ENCODE results near the gene CHCHD10. TPM values are rescaled to one million over a fixed set of nuclear protein-coding genes. Genes with fewer than 3 reads are reported as not detected.

Gene CHCHD10
- total RNA-seq, 1 experiment from 2014 or later, result 115 TPM

DNA sequence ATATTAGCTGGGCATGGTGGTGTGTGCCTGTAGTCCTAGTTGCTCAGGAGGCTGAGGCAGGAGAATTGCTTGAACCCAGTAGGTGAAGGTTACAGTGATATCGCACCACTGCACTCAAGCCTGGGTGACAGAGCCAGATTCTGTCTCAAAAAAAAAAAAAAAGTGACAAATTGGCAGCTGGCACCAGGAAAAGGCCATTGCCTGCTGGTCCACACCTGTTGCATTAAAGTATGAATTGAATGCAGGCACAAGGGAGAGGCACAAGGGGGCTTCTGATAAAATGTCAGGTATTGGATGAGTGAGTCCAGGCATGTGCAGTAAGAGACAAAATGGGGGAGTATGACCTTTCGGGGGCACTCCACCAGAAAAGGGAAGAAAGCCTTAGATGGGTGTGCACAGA, 45.0 kb downstream of the CHCHD10 start:
- no peaks in the 10 kb centered on the region for H3K4me1 ChIP-seq (ENCODE audit: low read length)
- H4K20me1 ChIP-seq (ENCODE audit: insufficient read depth, low read depth, low read length), result no peaks in the 10 kb centered on the region
- no peak overlapping the region for H2AFZ ChIP-seq (ENCODE audit: low read length)
- no peak overlapping the region for H3K9ac ChIP-seq (ENCODE audit: low read length)
- no peak overlapping the region for H3K4me2 ChIP-seq (ENCODE audit: low read depth, low read length, poor library complexity, severe bottlenecking)
- DNase-seq, result no peak
- no peaks in the 10 kb centered on the region for H3K9me3 ChIP-seq (ENCODE audit: low read length)
- H3K4me3 ChIP-seq (ENCODE audit: low read length), result no peak overlapping the region
- H3K27ac ChIP-seq (ENCODE audit: low read length), result no peak overlapping the region
- H3K9me2 ChIP-seq (replicated peaks; ENCODE audit: insufficient read depth, low read length), result no peaks in the 10 kb centered on the region
- no peaks in the 10 kb centered on the region for H3K79me2 ChIP-seq (ENCODE audit: low read length)
- no peaks in the 10 kb centered on the region for H3K27me3 ChIP-seq (ENCODE audit: low read length)
- H3K36me3 ChIP-seq (ENCODE audit: insufficient read depth, low read length), result no peaks in the 10 kb centered on the region

- H3K9me2 ChIP-seq (replicated peaks; ENCODE audit: insufficient read depth, low read length), result no peaks in the 10 kb centered on the region
- no peaks in the 10 kb centered on the region for H3K36me3 ChIP-seq (ENCODE audit: insufficient read depth, low read length)
- H2AFZ ChIP-seq (ENCODE audit: low read length), result no peak overlapping the region
- DNase-seq, result no peak
- H3K27me3 ChIP-seq (ENCODE audit: low read length), result no peaks in the 10 kb centered on the region
- H3K4me3 ChIP-seq (ENCODE audit: low read length), result no peak overlapping the region
- H4K20me1 ChIP-seq (ENCODE audit: insufficient read depth, low read depth, low read length), result no peaks in the 10 kb centered on the region
- H3K79me2 ChIP-seq (ENCODE audit: low read length), result no peaks in the 10 kb centered on the region
- H3K4me1 ChIP-seq (ENCODE audit: low read length), result peaks cover 4% of the 10 kb centered on the region
- no peak overlapping the region for H3K4me2 ChIP-seq (ENCODE audit: low read depth, low read length, poor library complexity, severe bottlenecking)
- no peak overlapping the region for H3K27ac ChIP-seq (ENCODE audit: low read length)
- H3K9ac ChIP-seq (ENCODE audit: low read length), result no peak overlapping the region
- no peaks in the 10 kb centered on the region for H3K9me3 ChIP-seq (ENCODE audit: low read length)
Observed at GRCh38 chr22:23722160-23722559, 45.6 kb downstream of the CHCHD10 start.

DNA sequence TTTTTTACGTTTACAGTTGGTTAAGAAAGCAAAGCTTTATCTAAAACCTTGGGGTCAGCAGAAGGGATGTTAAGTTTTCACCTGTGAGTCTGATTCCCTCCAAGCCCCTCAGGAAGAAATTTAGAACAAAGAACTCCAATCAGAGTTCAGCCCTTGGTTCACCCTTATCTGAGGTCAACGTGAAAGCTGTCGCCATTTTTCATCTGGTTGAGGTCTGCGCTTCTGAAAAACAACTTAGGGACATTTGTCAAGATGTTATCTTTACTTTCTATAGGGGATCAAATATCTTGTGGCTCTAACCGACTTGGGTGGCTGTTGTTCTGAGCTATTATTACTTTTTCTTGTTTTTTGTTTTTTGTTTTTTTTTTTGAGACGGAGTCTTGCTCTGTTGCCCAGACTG, 46.9 kb downstream of the CHCHD10 start:
- Histone ChIP-seq H3K36me3 (ENCODE audit: insufficient read depth, low read length) (no peaks in the 10 kb centered on the region), H4K20me1 (ENCODE audit: insufficient read depth, low read depth, low read length) (no peaks in the 10 kb centered on the region), H3K4me1 (ENCODE audit: low read length) (peaks cover 10% of the 10 kb centered on the region), H3K27ac (ENCODE audit: low read length) (no peak overlapping the region), H2AFZ (ENCODE audit: low read length) (no peak overlapping the region), H3K27me3 (ENCODE audit: low read length) (no peaks in the 10 kb centered on the region), H3K9me3 (ENCODE audit: low read length) (no peaks in the 10 kb centered on the region), H3K9ac (ENCODE audit: low read length) (no peak overlapping the region), H3K79me2 (ENCODE audit: low read length) (peaks cover 13% of the 10 kb centered on the region), H3K4me3 (ENCODE audit: low read length) (no peak overlapping the region), H3K9me2 (replicated peaks; ENCODE audit: insufficient read depth, low read length) (no peaks in the 10 kb centered on the region), H3K4me2 (ENCODE audit: low read depth, low read length, poor library complexity, severe bottlenecking) (no peak overlapping the region)
- no peak for DNase-seq

GRCh38 chr22:23718371-23719165, 49.2 kb downstream of the CHCHD10 start:
- Histone ChIP-seq H3K9ac (ENCODE audit: low read length) (no peak overlapping the region), H3K79me2 (ENCODE audit: low read length) (peaks cover 25% of the 10 kb centered on the region), H3K27ac (ENCODE audit: low read length) (no peak overlapping the region), H3K27me3 (ENCODE audit: low read length) (no peaks in the 10 kb centered on the region), H3K4me3 (ENCODE audit: low read length) (no peak overlapping the region), H2AFZ (ENCODE audit: low read length) (no peak overlapping the region), H3K4me2 (ENCODE audit: low read depth, low read length, poor library complexity, severe bottlenecking) (no peak overlapping the region), H4K20me1 (ENCODE audit: insufficient read depth, low read depth, low read length) (no peaks in the 10 kb centered on the region), H3K9me2 (replicated peaks; ENCODE audit: insufficient read depth, low read length) (no peaks in the 10 kb centered on the region), H3K36me3 (ENCODE audit: insufficient read depth, low read length) (peaks cover 3% of the 10 kb centered on the region; the same call in 1 of the 2 replicates), H3K4me1 (ENCODE audit: low read length) (peaks cover 12% of the 10 kb centered on the region), H3K9me3 (ENCODE audit: low read length) (no peaks in the 10 kb centered on the region)
- peak; percentile 31 for DNase-seq

DNA sequence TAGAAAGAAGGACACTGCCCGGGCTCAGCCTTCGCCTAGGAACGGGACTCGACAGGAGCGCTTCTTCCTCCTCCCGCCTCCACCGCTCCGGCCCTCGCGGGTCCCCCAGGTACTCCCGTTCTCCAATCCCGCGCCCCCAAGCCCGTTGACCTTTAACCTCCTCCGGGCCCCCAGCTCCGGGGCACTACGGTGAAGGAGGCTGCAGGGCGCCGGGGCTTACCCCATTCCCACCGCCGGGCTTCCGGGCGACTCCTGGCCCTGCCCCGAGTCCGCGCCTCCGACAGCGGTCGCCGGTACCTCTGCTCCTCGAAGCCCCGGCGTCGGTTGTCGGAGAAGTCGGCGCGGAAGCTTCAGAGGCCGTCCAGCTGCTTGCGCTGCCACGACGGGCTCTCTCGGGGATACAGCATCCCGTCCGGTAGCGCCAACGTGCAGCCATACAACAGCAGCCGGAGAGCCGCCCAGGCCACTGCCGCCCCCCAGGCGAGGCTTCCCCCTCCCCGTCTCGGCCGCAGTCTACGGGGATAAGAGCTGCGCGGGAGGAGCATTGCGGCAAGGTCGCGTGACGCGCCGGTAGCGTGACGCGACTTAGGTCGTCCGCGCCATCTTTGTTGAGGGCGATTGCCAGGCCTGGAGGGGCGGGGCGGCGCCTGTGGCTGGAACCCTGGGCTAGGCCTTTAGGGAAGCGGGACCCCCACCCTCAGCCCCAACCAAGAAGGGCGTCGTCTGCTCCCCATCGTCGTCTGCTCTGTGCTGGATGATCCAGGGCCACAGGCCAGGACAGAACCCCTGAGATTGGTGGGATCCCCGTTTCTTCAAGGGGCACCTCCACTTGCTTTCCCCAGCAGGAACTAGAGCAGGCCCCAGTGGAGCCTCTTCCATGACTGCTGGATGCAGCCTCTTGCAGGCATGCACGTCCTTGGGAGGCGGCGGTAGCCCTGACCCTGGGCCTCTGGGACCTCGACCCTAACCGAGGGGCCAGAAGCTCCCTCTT, 50.7 kb downstream of the CHCHD10 start:
- Histone ChIP-seq H3K9ac (ENCODE audit: low read length) (peak overlapping the region; percentile 89), H3K4me1 (ENCODE audit: low read length) (peaks cover 12% of the 10 kb centered on the region), H3K36me3 (ENCODE audit: insufficient read depth, low read length) (peaks cover 8% of the 10 kb centered on the region), H3K4me3 (ENCODE audit: low read length) (peak overlapping the region; percentile 94), H3K79me2 (ENCODE audit: low read length) (peaks cover 25% of the 10 kb centered on the region), H3K27ac (ENCODE audit: low read length) (peak overlapping the region; percentile 77), H3K9me3 (ENCODE audit: low read length) (no peaks in the 10 kb centered on the region), H4K20me1 (ENCODE audit: insufficient read depth, low read depth, low read length) (no peaks in the 10 kb centered on the region), H3K9me2 (replicated peaks; ENCODE audit: insufficient read depth, low read length) (no peaks in the 10 kb centered on the region), H3K27me3 (ENCODE audit: low read length) (no peaks in the 10 kb centered on the region), H3K4me2 (ENCODE audit: low read depth, low read length, poor library complexity, severe bottlenecking) (peak overlapping the region; percentile 84), H2AFZ (ENCODE audit: low read length) (peak overlapping the region; percentile 90)
- peak; percentile 95 for DNase-seq

Other genes with a start within 250 kb of the CHCHD10 start
- 100 and 171 TPM in 2 replicates for gene IGLL1, start 187.7 kb downstream of the CHCHD10 start, total RNA-seq (2014; rRNA removed; shearing (Covaris generic); ENCODE audit: low replicate concordance)
- 1.2 TPM in 1 of 2 replicates, not detected in the other for gene DRICH1, start 135.7 kb downstream of the CHCHD10 start, total RNA-seq (2014; rRNA removed; shearing (Covaris generic); ENCODE audit: low replicate concordance)
- 103 and 125 TPM in 2 replicates for gene RGL4, start 77.0 kb downstream of the CHCHD10 start, total RNA-seq (2014; rRNA removed; shearing (Covaris generic); ENCODE audit: low replicate concordance)
- 8.5 and 12.0 TPM in 2 replicates for gene ZNF70, start 16.9 kb downstream of the CHCHD10 start, total RNA-seq (2014; rRNA removed; shearing (Covaris generic); ENCODE audit: low replicate concordance)
- 321 and 642 TPM in 2 replicates for gene VPREB3, start 13.5 kb downstream of the CHCHD10 start, total RNA-seq (2014; rRNA removed; shearing (Covaris generic); ENCODE audit: low replicate concordance)
- gene C22orf15, start 5.0 kb downstream of the CHCHD10 start, total RNA-seq (2014; rRNA removed; shearing (Covaris generic); ENCODE audit: low replicate concordance), result not detected in 2 replicates
- 48.2 and 84.2 TPM in 2 replicates for gene MMP11, start 4.9 kb upstream of the CHCHD10 start, total RNA-seq (2014; rRNA removed; shearing (Covaris generic); ENCODE audit: low replicate concordance)
- gene SMARCB1, start 19.0 kb upstream of the CHCHD10 start, total RNA-seq (2014; rRNA removed; shearing (Covaris generic); ENCODE audit: low replicate concordance), result 400 and 531 TPM in 2 replicates
- gene DERL3, start 71.0 kb upstream of the CHCHD10 start, total RNA-seq (2014; rRNA removed; shearing (Covaris generic); ENCODE audit: low replicate concordance), result 16.3 and 21.7 TPM in 2 replicates
- 30.3 and 45.6 TPM in 2 replicates for gene SLC2A11, start 89.9 kb upstream of the CHCHD10 start, total RNA-seq (2014; rRNA removed; shearing (Covaris generic); ENCODE audit: low replicate concordance)
- 1,081 and 1,189 TPM in 2 replicates for gene MIF, start 126.4 kb upstream of the CHCHD10 start, total RNA-seq (2014; rRNA removed; shearing (Covaris generic); ENCODE audit: low replicate concordance)
- gene GSTT2B, start 193.2 kb upstream of the CHCHD10 start, total RNA-seq (2014; rRNA removed; shearing (Covaris generic); ENCODE audit: low replicate concordance), result not detected in 2 replicates
- gene DDTL, start 198.9 kb upstream of the CHCHD10 start, total RNA-seq (2014; rRNA removed; shearing (Covaris generic); ENCODE audit: low replicate concordance), result 5.2 and 6.0 TPM in 2 replicates
- 372 and 428 TPM in 2 replicates for gene DDT, start 206.5 kb upstream of the CHCHD10 start, total RNA-seq (2014; rRNA removed; shearing (Covaris generic); ENCODE audit: low replicate concordance)
- gene GSTT2, start 212.2 kb upstream of the CHCHD10 start, total RNA-seq (2014; rRNA removed; shearing (Covaris generic); ENCODE audit: low replicate concordance), result not detected in 2 replicates
- not detected in 2 replicates for gene GSTT4, start 237.5 kb upstream of the CHCHD10 start, total RNA-seq (2014; rRNA removed; shearing (Covaris generic); ENCODE audit: low replicate concordance)
- 56.7 and 97.0 TPM in 2 replicates for gene CABIN1, start 243.3 kb upstream of the CHCHD10 start, total RNA-seq (2014; rRNA removed; shearing (Covaris generic); ENCODE audit: low replicate concordance)